K562 (cell line): ENCODE data around the gene BICDL1. TPM values are rescaled to one million over a fixed set of nuclear protein-coding genes. Genes with fewer than 3 reads are reported as not detected.

ENCODE experiments used
- ATAC-seq: fragments of 200-7000 bp; cut with Tn5 transposase; 3 replicates; pipeline ENCODE4 v1.9.1; 2020; ENCODE audit warnings: moderate library complexity
- BruUV-seq: library from RNA; stranded (reverse); fragments of 400-500 nt; replicated peaks from 2 replicates; lab custom pipeline; 2021; lab: Mats Ljungman, UMichigan
- CTCF ChIA-PET: fragments of 300-600 bp; formaldehyde crosslinking; extraction: SDS; loops from one replicate; lab custom pipeline; 2021; ENCODE audit warnings: low intra/inter-chr PET ratio; lab: Yijun Ruan, JAX
- POLR2A ChIA-PET: fragments of 300-600, 350-650 bp; sonication (Branson Sonifier 250); formaldehyde crosslinking; extraction: SDS; loops from one replicate; lab custom pipeline; 2021; ENCODE audit warnings: antibody characterized with exemption, inconsistent platforms; lab: Yijun Ruan, JAX
- DNase-seq, 4 experiments: peaks; one replicate each; pipeline versions ENCODE4 v3.0.0 to v3.0.0-alpha.2; 2011 to 2018; ENCODE audit warnings: low spot score in 3 of 4, mixed read lengths in 3 of 4; ENCODE audit errors: extremely low read depth in 1 of 4
- FAIRE-seq: peaks from 2 replicates; lab custom pipeline; 2011; peaks lifted over from hg19 to GRCh38; lab: Jason Lieb, UNC
- H2AFZ ChIP-seq: 2 replicates; pipeline ENCODE4 v1.6.0; 2011; ENCODE audit warnings: low read depth, low read length, control low read depth, inconsistent platforms
- H3K27ac ChIP-seq: fragments of 200-600 bp; 3 replicates; pipeline ENCODE4 v1.8.0; 2011; ENCODE audit warnings: low read depth, mild to moderate bottlenecking, control low read depth, inconsistent platforms, low read length, moderate library complexity, mixed read lengths; ENCODE audit errors: extremely low read depth
- H3K27me3 ChIP-seq, 2 experiments: fragments of 300-600 bp in 1 of 2; 2 replicates in 1 of 2; 3 replicates in 1 of 2; pipeline versions ENCODE4 v1.6.0 to v1.8.0; 2011; ENCODE audit warnings: inconsistent platforms in 2 of 2, low read length in 2 of 2, mild to moderate bottlenecking in 1 of 2, mixed read lengths in 1 of 2, moderate library complexity in 1 of 2; ENCODE audit not compliant: control insufficient read depth in 2 of 2, insufficient read depth in 2 of 2
- H3K36me3 ChIP-seq: fragments of 300-600 bp; 3 replicates; pipeline ENCODE4 v1.8.0; 2011; ENCODE audit warnings: mild to moderate bottlenecking, low read length, inconsistent platforms; ENCODE audit not compliant: control insufficient read depth, insufficient read depth
- H3K4me1 ChIP-seq, 2 experiments: fragments of 200-600 bp in 1 of 2; replicated peaks in 1 of 2; 2 replicates in 1 of 2; 3 replicates in 1 of 2; pipeline versions ENCODE4 v1.5.1 to v1.8.0; 2011; ENCODE audit warnings: inconsistent platforms in 2 of 2, low read length in 2 of 2, mild to moderate bottlenecking in 1 of 2, mixed read lengths in 1 of 2, moderate library complexity in 1 of 2; ENCODE audit not compliant: control insufficient read depth in 2 of 2, insufficient read depth in 2 of 2
- H3K4me2 ChIP-seq: 2 replicates; pipeline ENCODE4 v1.6.1; 2011; ENCODE audit warnings: low read length, control low read depth, inconsistent platforms, mixed read lengths; ENCODE audit not compliant: insufficient read depth
- H3K4me3 ChIP-seq: fragments of 200-600 bp; sonication (generic), shearing (Covaris generic); 2 replicates; pipeline ENCODE4 v1.5.1; 2016; ENCODE audit warnings: control low read depth, inconsistent platforms
- H3K79me2 ChIP-seq: fragments of 200-600 bp; 3 replicates; pipeline ENCODE4 v1.8.0; 2011; ENCODE audit warnings: low read length, inconsistent platforms; ENCODE audit not compliant: control insufficient read depth, insufficient read depth
- H3K9ac ChIP-seq, 2 experiments: 2 replicates each; pipeline versions ENCODE4 v1.6.0 to v1.6.1; 2011; ENCODE audit warnings: low read depth in 2 of 2, low read length in 2 of 2, control low read depth in 1 of 2, inconsistent platforms in 1 of 2, mild to moderate bottlenecking in 1 of 2, mixed read lengths in 1 of 2; ENCODE audit not compliant: insufficient read depth in 1 of 2
- H3K9me1 ChIP-seq: one replicate; pipeline ENCODE4 v1.6.0; 2011; ENCODE audit warnings: inconsistent platforms, mild to moderate bottlenecking, low read length, moderate library complexity; ENCODE audit not compliant: control insufficient read depth, insufficient read depth
- H3K9me3 ChIP-seq: replicated peaks from 2 replicates; pipeline ENCODE4 v1.5.1; 2011; ENCODE audit warnings: low read depth, low read length, inconsistent platforms; ENCODE audit not compliant: control insufficient read depth, insufficient read depth
- H4K20me1 ChIP-seq: replicated peaks from 2 replicates; pipeline ENCODE4 v1.6.1; 2011; ENCODE audit warnings: low read length, inconsistent platforms, mixed read lengths; ENCODE audit not compliant: control insufficient read depth, insufficient read depth
- C11orf30 ChIP-seq: fragments of 450-650 bp; IDR thresholded peaks from 2 replicates; pipeline ENCODE4 v1.6.1; 2016; ENCODE audit warnings: low read depth, mild to moderate bottlenecking
- MCM2 ChIP-seq: fragments of 450-650 bp; IDR thresholded peaks from 2 replicates; pipeline ENCODE4 v1.6.1; 2017; ENCODE audit warnings: low read depth, mild to moderate bottlenecking
- NCOR1 ChIP-seq: fragments of 450-650 bp; IDR thresholded peaks from 2 replicates; pipeline ENCODE4 v1.6.1; 2016; ENCODE audit warnings: mild to moderate bottlenecking, moderate library complexity
- PCBP2 ChIP-seq: fragments of 200-400 bp; formaldehyde crosslinking; IDR thresholded peaks from 2 replicates; pipeline ENCODE4 v1.6.1; 2018; ENCODE audit warnings: low read length, low read depth, mild to moderate bottlenecking, moderate library complexity; ENCODE audit not compliant: poor library complexity, severe bottlenecking
- POLR2B ChIP-seq: fragments of 450-650 bp; IDR thresholded peaks from 2 replicates; pipeline ENCODE4 v1.6.1; 2018; ENCODE audit warnings: low read depth; ENCODE audit not compliant: partially characterized antibody
- THRAP3 ChIP-seq: fragments of 450-650 bp; IDR thresholded peaks from 2 replicates; pipeline ENCODE4 v1.6.1; 2016; ENCODE audit warnings: mild to moderate bottlenecking, inconsistent platforms, borderline replicate concordance
- XRCC3 ChIP-seq: fragments of 450-650 bp; IDR thresholded peaks from 2 replicates; pipeline ENCODE4 v1.6.1; 2017; ENCODE audit warnings: mild to moderate bottlenecking, moderate library complexity
- ZNF507 ChIP-seq: conservative IDR thresholded peaks from 2 replicates; pipeline ENCODE4 v1.6.1; 2017; ENCODE audit warnings: missing genetic modification characterization, missing compliant biosample characterization
- WGBS: fragments of 100-300 bp; shearing (Covaris generic); methylation state at CpG from one replicate; pipeline ENCODE4 v1.1.6; 2016; ENCODE audit warnings: low coverage, mixed read lengths; ENCODE audit not compliant: insufficient coverage; ENCODE audit errors: missing lambda C conversion rate; 5-methylcytosine and 5-hydroxymethylcytosine counted together
- in situ Hi-C: fragments of 300-500 bp; cut with MboI; formaldehyde crosslinking; loops from 4 replicates; pipeline ENCODE4 v1.15.0; 2018; ENCODE audit warnings: inconsistent platforms, mixed read lengths
- intact Hi-C: fragments of 100-400 bp; cut with micrococcal nuclease; formaldehyde crosslinking; loops from 2 replicates; pipeline ENCODE4 v1.14.2; 2022
- polyA plus RNA-seq, 8 experiments: library from polyadenylated mRNA; depleted of rRNA in 4 of 8; stranded (reverse) in 5 of 8; unstranded in 3 of 8; fragments of >200 nt; fragmentation: Nextera tagmentation in 2 of 8; fragmentation: Illumina TruSeq in 1 of 8; extraction: Ambion mirVana in 2 of 8; extraction: Trizol in 1 of 8; gene quantifications; 2 replicates each; pipeline versions ENCODE4 v1.2.1 to v1.2.3, GENCODE V29; 2011 to 2014; ENCODE audit warnings: inconsistent platforms in 1 of 8, missing spikeins in 1 of 8
- total RNA-seq, 7 experiments: library from RNA; depleted of rRNA in 6 of 7; stranded (reverse); fragments of >200 nt in 6 of 7; fragmentation: Illumina TruSeq in 2 of 7; extraction: Trizol in 2 of 7; gene quantifications; 2 replicates each; pipeline versions ENCODE4 v1.2.1 to v1.2.3, GENCODE V29; 2011 to 2021; ENCODE audit warnings: low replicate concordance in 1 of 7
- TF ChIP-seq, protein P1 (sequence below): fragments of 450-650 bp; formaldehyde crosslinking; IDR thresholded peaks from 2 replicates; pipeline ENCODE4 v1.4.0; 2020; ENCODE audit warnings: mild to moderate bottlenecking, moderate library complexity
- TF ChIP-seq, protein P2 (sequence below), 2 experiments: fragments of 450-650 bp; IDR thresholded peaks; 2 replicates each; pipeline ENCODE4 v1.6.1; 2016
- TF ChIP-seq, protein P3 (sequence below): fragments of 200-800 bp; sonication (Bioruptor generic); IDR thresholded peaks from 2 replicates; pipeline ENCODE4 v1.6.1; 2017; ENCODE audit warnings: missing genetic modification characterization, missing compliant biosample characterization
- TF ChIP-seq, protein P4 (sequence below), 2 experiments: fragments of 450-650 bp in 1 of 2; sonication (generic) in 1 of 2; formaldehyde crosslinking; conservative IDR thresholded peaks; 2 replicates each; pipeline versions ENCODE4 v1.4.0 to v1.8.1; 2020 to 2022; ENCODE audit warnings: mild to moderate bottlenecking in 1 of 2, missing genetic modification reagents in 1 of 2
- TF ChIP-seq, protein P5 (sequence below), 2 experiments: IDR thresholded peaks; 2 replicates each; pipeline ENCODE4 v1.6.1; 2012; ENCODE audit warnings: improper control_type of control experiment in 2 of 2, low read depth in 2 of 2, low read length in 2 of 2, borderline replicate concordance in 1 of 2
- TF ChIP-seq, protein P6 (sequence below): sonication (generic); formaldehyde crosslinking; IDR thresholded peaks from 2 replicates; pipeline ENCODE4 v1.8.1; 2023; ENCODE audit warnings: mild to moderate bottlenecking, missing genetic modification reagents, moderate library complexity

The BICDL1 gene
- total and polyA plus RNA-seq, 9 of the 15 experiments (the other 6 are each of a cell fraction or from before 2014, with no cell fraction given) = 0.06 to 2.0 (median 0.58) TPM

DNA sequence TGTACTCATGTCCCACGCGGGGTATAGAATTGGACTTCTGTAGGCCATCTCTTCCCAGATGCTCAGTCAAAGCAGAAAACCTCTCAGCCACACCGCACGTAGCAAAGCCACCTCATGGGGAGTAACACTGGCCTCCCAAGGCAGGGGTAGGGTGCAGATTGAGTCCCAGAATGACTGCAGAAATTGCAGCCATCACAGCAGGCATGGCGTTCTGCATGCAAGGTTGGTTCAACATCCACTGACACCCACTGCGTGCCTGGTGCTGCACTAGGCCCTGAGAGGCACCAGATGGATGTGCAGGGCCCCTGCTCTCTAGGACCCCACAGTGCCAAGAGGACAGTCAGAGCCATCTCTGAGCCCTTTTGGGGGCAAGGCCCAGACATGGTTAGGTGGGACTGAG lies 87.6 kb downstream of the BICDL1 start:
- intact Hi-C loops = no loop called here
- FAIRE-seq (no peak), ATAC-seq (no peak), DNase-seq (no peak)
- no peak overlapping the region for H2AFZ ChIP-seq
- H3K9ac ChIP-seq = no peak overlapping the region
- no peaks in the 10 kb centered on the region for H3K79me2 ChIP-seq
- ChIA-PET CTCF (interaction anchor here (0.5 kb wide), 1 partner anchor 640 kb away, joined by 3 read pairs; no protein-coding TSS in a partner anchor), POLR2A (interaction anchor here (1.1 kb wide), 1 partner anchor 10 kb away, joined by 3 read pairs; no protein-coding TSS in a partner anchor)
- no peak overlapping the region for H3K27ac ChIP-seq
- no peaks in the 10 kb centered on the region for H3K9me1 ChIP-seq
- no TSS peak for BruUV-seq
- H3K4me1 ChIP-seq = no peaks in the 10 kb centered on the region; a peak in 1 of 5 replicates
- in situ Hi-C loops = no loop called here
- H3K4me2 ChIP-seq = no peak overlapping the region
- H3K4me3 ChIP-seq = no peak overlapping the region
- 4% methylated on average over 6 of the region's 6 CpGs for WGBS
- H4K20me1 ChIP-seq = no peaks in the 10 kb centered on the region
- H3K27me3 ChIP-seq = peaks cover 36 to 72% of the 10 kb centered on the region in 2 experiments
- no peaks in the 10 kb centered on the region for H3K36me3 ChIP-seq
- H3K9me3 ChIP-seq = no peaks in the 10 kb centered on the region
- TF ChIP-seq, protein P1, sequence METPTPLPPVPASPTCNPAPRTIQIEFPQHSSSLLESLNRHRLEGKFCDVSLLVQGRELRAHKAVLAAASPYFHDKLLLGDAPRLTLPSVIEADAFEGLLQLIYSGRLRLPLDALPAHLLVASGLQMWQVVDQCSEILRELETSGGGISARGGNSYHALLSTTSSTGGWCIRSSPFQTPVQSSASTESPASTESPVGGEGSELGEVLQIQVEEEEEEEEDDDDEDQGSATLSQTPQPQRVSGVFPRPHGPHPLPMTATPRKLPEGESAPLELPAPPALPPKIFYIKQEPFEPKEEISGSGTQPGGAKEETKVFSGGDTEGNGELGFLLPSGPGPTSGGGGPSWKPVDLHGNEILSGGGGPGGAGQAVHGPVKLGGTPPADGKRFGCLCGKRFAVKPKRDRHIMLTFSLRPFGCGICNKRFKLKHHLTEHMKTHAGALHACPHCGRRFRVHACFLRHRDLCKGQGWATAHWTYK = no peak
- TF ChIP-seq, protein P2, sequence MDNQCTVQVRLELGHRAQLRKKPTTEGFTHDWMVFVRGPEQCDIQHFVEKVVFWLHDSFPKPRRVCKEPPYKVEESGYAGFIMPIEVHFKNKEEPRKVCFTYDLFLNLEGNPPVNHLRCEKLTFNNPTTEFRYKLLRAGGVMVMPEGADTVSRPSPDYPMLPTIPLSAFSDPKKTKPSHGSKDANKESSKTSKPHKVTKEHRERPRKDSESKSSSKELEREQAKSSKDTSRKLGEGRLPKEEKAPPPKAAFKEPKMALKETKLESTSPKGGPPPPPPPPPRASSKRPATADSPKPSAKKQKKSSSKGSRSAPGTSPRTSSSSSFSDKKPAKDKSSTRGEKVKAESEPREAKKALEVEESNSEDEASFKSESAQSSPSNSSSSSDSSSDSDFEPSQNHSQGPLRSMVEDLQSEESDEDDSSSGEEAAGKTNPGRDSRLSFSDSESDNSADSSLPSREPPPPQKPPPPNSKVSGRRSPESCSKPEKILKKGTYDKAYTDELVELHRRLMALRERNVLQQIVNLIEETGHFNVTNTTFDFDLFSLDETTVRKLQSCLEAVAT (IDR thresholded peaks at IDR 0.05) = no peak
- TF ChIP-seq, protein P3, sequence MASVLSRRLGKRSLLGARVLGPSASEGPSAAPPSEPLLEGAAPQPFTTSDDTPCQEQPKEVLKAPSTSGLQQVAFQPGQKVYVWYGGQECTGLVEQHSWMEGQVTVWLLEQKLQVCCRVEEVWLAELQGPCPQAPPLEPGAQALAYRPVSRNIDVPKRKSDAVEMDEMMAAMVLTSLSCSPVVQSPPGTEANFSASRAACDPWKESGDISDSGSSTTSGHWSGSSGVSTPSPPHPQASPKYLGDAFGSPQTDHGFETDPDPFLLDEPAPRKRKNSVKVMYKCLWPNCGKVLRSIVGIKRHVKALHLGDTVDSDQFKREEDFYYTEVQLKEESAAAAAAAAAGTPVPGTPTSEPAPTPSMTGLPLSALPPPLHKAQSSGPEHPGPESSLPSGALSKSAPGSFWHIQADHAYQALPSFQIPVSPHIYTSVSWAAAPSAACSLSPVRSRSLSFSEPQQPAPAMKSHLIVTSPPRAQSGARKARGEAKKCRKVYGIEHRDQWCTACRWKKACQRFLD = no peak
- TF ChIP-seq, protein P4, sequence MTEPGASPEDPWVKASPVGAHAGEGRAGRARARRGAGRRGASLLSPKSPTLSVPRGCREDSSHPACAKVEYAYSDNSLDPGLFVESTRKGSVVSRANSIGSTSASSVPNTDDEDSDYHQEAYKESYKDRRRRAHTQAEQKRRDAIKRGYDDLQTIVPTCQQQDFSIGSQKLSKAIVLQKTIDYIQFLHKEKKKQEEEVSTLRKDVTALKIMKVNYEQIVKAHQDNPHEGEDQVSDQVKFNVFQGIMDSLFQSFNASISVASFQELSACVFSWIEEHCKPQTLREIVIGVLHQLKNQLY (CRISPR knock-in tag; conservative IDR thresholded peaks at IDR 0.05) = no peak
- no peak for TF ChIP-seq PCBP2
- TF ChIP-seq, protein P5, sequence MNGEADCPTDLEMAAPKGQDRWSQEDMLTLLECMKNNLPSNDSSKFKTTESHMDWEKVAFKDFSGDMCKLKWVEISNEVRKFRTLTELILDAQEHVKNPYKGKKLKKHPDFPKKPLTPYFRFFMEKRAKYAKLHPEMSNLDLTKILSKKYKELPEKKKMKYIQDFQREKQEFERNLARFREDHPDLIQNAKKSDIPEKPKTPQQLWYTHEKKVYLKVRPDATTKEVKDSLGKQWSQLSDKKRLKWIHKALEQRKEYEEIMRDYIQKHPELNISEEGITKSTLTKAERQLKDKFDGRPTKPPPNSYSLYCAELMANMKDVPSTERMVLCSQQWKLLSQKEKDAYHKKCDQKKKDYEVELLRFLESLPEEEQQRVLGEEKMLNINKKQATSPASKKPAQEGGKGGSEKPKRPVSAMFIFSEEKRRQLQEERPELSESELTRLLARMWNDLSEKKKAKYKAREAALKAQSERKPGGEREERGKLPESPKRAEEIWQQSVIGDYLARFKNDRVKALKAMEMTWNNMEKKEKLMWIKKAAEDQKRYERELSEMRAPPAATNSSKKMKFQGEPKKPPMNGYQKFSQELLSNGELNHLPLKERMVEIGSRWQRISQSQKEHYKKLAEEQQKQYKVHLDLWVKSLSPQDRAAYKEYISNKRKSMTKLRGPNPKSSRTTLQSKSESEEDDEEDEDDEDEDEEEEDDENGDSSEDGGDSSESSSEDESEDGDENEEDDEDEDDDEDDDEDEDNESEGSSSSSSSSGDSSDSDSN (IDR thresholded peaks at IDR 0.05; ENCODE audit: borderline replicate concordance in 1 of 2, low read depth in 2 of 2, low read length in 2 of 2) = no peak
- TF ChIP-seq XRCC3 = no peak
- TF ChIP-seq NCOR1 = no peak
- TF ChIP-seq POLR2B = no peak
- no peak for TF ChIP-seq ZNF507 (tag)
- TF ChIP-seq C11orf30 = no peak
- TF ChIP-seq, protein P6, sequence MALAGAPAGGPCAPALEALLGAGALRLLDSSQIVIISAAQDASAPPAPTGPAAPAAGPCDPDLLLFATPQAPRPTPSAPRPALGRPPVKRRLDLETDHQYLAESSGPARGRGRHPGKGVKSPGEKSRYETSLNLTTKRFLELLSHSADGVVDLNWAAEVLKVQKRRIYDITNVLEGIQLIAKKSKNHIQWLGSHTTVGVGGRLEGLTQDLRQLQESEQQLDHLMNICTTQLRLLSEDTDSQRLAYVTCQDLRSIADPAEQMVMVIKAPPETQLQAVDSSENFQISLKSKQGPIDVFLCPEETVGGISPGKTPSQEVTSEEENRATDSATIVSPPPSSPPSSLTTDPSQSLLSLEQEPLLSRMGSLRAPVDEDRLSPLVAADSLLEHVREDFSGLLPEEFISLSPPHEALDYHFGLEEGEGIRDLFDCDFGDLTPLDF (CRISPR knock-in tag) = no peak
- TF ChIP-seq THRAP3 = no peak
- TF ChIP-seq MCM2 = no peak
